HG02763 (cell line): ENCODE results near the gene C1QTNF5.

Source experiments
- ATAC-seq: cut with Tn5 transposase; IDR thresholded peaks from one replicate; pipeline ENCODE4 v1.9.1; 2021; ENCODE audit warnings: mild to moderate bottlenecking, moderate library complexity; ENCODE audit not compliant: unreplicated experiment

The C1QTNF5 gene

GRCh38 chr11:119359365-119360214 lies 18.9 kb upstream of the C1QTNF5 start:
- no peak for ATAC-seq

DNA sequence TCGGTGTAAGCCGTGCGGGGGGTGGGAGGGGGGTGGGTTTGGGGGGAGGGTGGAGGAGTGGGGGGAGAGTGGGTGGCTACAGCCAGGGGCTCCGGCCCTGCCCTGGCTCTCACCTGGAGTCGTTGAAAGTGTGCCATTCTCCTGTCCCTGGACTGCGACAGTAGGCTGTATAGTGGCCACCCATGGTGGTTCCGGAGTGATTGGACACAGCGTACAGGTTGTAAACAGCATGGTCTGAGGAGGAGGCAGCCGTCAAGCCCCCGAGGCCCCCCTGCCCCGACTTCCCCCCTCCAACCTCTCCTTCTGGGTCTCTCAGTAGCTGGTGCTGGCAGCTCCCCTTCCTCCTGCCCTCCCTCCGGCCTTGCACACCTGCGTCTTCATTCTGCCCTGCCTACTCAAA lies 16.4 kb upstream of the C1QTNF5 start:
- no peak for ATAC-seq

- peak; percentile 71 for ATAC-seq
These were observed 15.8 kb upstream of the C1QTNF5 start for GRCh38 chr11:119356349-119357031.

GRCh38 chr11:119355091-119355843 lies 14.6 kb upstream of the C1QTNF5 start:
- ATAC-seq = no peak

DNA sequence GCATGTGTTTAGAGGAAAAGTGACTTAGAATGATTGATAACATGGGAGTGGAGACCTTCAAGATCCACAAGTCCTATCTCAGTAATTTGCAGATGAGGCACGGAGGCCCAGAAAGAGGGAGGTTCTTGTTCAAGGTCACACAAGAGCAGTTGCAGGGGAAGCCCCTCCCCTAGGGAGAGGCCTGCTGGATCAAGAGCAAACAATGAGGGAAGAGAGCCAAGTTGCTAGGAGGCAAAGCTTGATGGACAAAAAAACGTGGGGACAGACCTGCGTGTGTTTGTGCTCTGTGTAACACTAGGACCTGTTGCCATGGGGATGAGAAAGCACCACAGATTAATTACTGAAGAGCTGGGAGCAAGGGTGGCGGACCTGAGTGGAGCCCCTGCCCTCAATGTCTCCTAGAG lies 12.2 kb upstream of the C1QTNF5 start:
- ATAC-seq = no peak

- no peak for ATAC-seq
These were observed 10.5 kb upstream of the C1QTNF5 start for GRCh38 chr11:119351232-119351631.

GRCh38 chr11:119350302-119350701 lies 9.6 kb upstream of the C1QTNF5 start:
- ATAC-seq = no peak

DNA sequence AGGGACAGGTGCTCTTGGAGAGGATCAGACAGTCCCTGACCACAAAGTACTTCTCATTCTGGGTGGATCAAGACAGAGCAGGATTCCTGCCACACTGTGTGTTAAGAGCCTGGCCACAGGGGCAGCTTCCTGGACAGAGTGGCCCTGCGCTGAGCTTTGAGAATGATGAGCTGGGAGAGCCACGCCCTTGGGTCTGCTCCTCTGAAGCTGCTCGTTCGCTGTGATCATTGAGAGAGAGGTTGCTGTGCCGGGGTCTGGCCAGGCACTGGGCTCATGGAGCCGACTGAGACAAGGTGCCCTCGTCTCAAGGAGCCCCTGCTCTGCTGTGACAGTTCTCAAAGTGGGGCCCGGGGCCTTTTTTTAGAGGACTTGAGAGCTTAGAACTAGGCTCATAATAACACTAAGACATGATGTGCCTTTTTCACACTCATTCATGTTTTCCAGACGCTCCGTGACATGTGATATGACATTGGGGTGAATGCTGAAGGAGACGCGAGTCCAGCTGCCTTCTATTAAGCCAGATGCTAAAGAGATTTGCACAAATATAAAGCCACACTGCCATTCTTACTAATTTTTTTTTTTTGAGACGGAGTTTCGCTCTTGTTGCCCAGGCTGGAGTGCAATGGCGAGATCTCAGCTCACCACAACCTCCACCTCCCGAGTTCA lies 7.4 kb upstream of the C1QTNF5 start:
- no peak for ATAC-seq

DNA sequence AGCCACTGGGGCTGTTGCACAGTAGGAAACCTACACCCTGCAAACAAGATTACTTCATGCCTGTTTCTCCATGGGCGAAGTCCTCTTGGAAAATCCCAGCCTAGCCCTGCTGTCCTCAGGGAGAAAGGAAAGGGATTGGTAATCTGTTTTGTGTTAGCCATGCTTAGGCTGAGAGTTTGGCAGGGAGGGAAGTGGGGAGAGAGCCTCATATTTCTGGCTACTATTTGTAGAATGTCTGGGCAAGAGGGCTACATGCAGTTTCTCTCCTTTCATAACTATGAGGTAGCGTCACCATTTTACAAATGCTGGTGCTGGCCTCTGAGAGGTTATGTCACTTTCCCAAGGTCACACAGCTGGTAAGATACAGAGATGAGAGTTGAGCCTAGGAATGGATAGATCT lies 6.6 kb upstream of the C1QTNF5 start:
- ATAC-seq = no peak

- ATAC-seq = no peak
These were observed 5.9 kb upstream of the C1QTNF5 start, which contains the start of gene MFRP for GRCh38 chr11:119346605-119347004. Gene MFRP (minus strand): TSS chr11:119346705. CDS start chr11:119346513, 192 bp downstream.

DNA sequence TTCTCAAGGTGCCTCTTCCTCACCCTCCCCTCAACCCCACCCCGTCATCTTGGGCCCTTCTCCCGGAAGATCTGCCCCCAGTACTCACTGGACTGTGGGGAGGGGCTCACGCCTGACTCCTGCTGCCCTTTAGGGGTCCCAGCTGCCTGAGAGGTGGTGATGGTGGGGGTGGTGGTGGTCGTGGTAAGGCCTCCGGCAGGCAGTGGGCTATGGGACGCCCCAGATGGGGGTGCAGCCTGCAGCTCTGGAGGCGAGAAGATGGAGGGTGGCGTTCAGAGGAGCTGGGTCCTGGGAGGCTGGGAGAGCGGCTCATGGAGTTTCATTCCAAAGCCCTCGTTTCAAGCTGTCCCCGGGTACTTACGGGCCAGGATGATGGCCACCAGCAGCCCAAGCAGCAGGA lies 5.0 kb upstream of the C1QTNF5 start:
- ATAC-seq = no peak

- ATAC-seq = no peak
These were observed 3.8 kb upstream of the C1QTNF5 start for GRCh38 chr11:119344291-119345010.

GRCh38 chr11:119343726-119344125 lies 3.0 kb upstream of the C1QTNF5 start:
- no peak for ATAC-seq

GRCh38 chr11:119342362-119343130 lies 1.9 kb upstream of the C1QTNF5 start:
- ATAC-seq = no peak

DNA sequence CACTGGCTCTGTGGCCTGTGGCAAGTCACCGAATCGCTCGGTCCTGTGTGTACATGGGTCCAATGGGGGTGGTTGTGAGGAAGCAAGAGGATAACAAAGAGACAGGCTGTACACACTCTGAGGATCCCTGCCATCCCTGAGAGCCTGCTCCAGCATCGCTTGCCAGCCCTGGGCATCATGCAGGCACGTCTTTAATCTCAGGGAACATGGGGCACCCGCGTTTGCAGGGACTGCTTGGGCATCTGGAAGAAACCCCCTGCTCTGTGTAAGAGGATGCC lies 1.3 kb upstream of the C1QTNF5 start:
- no peak for ATAC-seq

- no peak for ATAC-seq
These were observed 739 bp upstream of the C1QTNF5 start for GRCh38 chr11:119341222-119342022.

DNA sequence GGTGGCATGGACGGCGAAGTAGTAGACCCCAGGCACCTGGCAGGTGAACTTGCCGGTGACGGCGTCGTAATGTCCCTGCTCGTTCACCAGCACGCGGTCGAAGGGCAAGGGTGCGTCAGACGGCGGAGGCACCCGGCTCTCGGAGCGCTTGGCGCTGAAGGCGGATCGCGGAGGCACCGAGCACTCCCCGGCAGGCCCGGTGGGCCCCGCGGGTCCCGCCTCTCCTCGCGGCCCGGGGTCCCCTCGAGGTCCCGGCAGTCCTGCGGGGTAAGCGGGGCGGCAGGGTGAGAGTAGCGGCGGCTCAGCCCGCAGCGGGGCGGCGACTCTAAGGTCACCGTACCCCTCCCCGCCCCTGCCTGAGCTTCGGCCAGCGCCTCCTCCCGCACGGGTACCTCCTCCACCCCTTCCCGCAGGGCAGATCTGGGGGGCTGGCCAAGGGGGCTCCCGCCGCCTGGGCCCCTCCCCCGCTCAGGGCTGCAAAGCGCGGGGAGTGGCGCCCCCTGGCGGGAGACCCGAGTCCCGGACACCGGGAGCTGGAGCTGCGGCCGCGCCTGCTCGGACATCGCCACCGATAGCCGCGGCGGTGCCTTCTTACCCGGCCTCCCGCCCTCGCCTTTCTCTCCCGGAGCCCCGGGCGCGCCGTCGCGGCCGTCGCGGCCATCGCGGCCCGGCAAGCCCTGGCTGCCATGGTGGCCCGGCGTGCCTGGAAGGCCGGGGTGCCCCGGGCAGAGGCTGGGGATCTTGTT lies 921 bp downstream of the C1QTNF5 start:
- ATAC-seq = no peak

- no peak for ATAC-seq
These were observed 1.6 kb downstream of the C1QTNF5 start for GRCh38 chr11:119338965-119339588.
